Glutamatergic neuron (in vitro differentiated cells): ENCODE data around the gene SESN2. TPM values are rescaled to one million over a fixed set of nuclear protein-coding genes. Genes with fewer than 3 reads are reported as not detected.
"Not testable (repeated sequence)": the region's sequence is repeated elsewhere in the genome, so short reads cannot be mapped to it uniquely, and the experiment has no call there.

Source experiments
- DNase-seq: peaks from one replicate; pipeline ENCODE4 v3.0.0; 2022
- H3K27ac Mint-ChIP-seq: one replicate; pipeline ENCODE4 v1.8.0; 2020; ENCODE audit warnings: mild to moderate bottlenecking, mixed read lengths, inconsistent platforms; ENCODE audit not compliant: unreplicated experiment
- H3K27me3 Mint-ChIP-seq: one replicate; pipeline ENCODE4 v1.8.0; 2020; ENCODE audit warnings: mild to moderate bottlenecking, moderate library complexity, mixed read lengths, inconsistent platforms; ENCODE audit not compliant: unreplicated experiment
- H3K36me3 Mint-ChIP-seq: one replicate; pipeline ENCODE4 v1.8.0; 2020; ENCODE audit warnings: mild to moderate bottlenecking, mixed read lengths, inconsistent platforms; ENCODE audit not compliant: unreplicated experiment
- H3K4me1 Mint-ChIP-seq: one replicate; pipeline ENCODE4 v1.8.0; 2020; ENCODE audit warnings: mild to moderate bottlenecking, low read depth, mixed read lengths, inconsistent platforms; ENCODE audit not compliant: unreplicated experiment
- H3K4me3 Mint-ChIP-seq: one replicate; pipeline ENCODE4 v1.8.0; 2020; ENCODE audit warnings: mild to moderate bottlenecking, mixed read lengths, inconsistent platforms; ENCODE audit not compliant: unreplicated experiment
- H3K9me3 Mint-ChIP-seq: one replicate; pipeline ENCODE4 v1.8.0; 2020; ENCODE audit warnings: mild to moderate bottlenecking, moderate library complexity, mixed read lengths, inconsistent platforms; ENCODE audit not compliant: unreplicated experiment
- CTCF ChIP-seq: fragments of 200-600 bp; sonication (generic); IDR thresholded peaks from one replicate; pipeline ENCODE4 v1.5.0; 2021; ENCODE audit not compliant: partially characterized antibody, unreplicated experiment
- total RNA-seq: library from RNA; stranded (reverse); fragmentation: NEBNext Ultra II Directional; extraction: Animal tissue kit (Norgen Biotek cat#: 25700); gene quantifications from one replicate; pipeline ENCODE4 v1.2.1, GENCODE V29; 2021; ENCODE audit not compliant: unreplicated experiment

Gene SESN2
- total RNA-seq, 1 donor from 2014 or later: 57.2 TPM

DNA sequence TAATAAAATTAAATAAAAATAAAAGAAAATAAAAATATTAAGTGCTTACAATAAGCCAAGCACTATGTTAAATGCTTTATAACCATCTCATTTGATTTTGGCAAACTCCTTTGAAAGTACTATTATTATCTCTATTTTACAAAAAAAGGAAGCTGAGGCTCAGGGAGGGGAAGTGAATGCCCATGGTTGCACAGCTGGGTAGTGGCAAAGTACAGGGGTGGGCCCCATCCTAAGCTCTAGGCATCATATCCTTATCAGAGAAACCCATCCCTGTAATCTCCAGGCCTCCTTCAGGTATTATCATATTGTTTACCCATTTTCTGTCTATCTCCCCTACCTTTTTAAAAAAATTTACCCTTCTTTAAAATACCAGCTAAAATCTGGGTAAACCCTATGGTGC, 67.2 kb downstream of the SESN2 start:
- Mint-ChIP-seq H3K27me3 (no peaks in the 10 kb centered on the region), H3K27ac (no peak overlapping the region), H3K36me3 (no peaks in the 10 kb centered on the region), H3K4me3 (no peak overlapping the region), H3K4me1 (peaks cover 1% of the 10 kb centered on the region), H3K9me3 (peaks cover 2% of the 10 kb centered on the region)
- no peak for TF ChIP-seq CTCF
- DNase-seq: no peak

GRCh38 chr1:28326984-28327383, 67.7 kb downstream of the SESN2 start:
- DNase-seq: no peak

GRCh38 chr1:28327431-28327830, 68.1 kb downstream of the SESN2 start:
- H3K9me3 Mint-ChIP-seq, H3K4me3 Mint-ChIP-seq, H3K27ac Mint-ChIP-seq, H3K27me3 Mint-ChIP-seq, DNase-seq, H3K4me1 Mint-ChIP-seq, H3K36me3 Mint-ChIP-seq: not testable (repeated sequence)

More at GRCh38 chr1:28326984-28327383, 67.7 kb downstream of the SESN2 start:
- TF ChIP-seq CTCF: no peak
- no peaks in the 10 kb centered on the region for H3K36me3 Mint-ChIP-seq
- peaks cover 2% of the 10 kb centered on the region for H3K9me3 Mint-ChIP-seq
- H3K4me3 Mint-ChIP-seq: no peak overlapping the region
- no peaks in the 10 kb centered on the region for H3K27me3 Mint-ChIP-seq
- H3K4me1 Mint-ChIP-seq: peaks cover 1% of the 10 kb centered on the region
- no peak overlapping the region for H3K27ac Mint-ChIP-seq

- no peaks in the 10 kb centered on the region for H3K36me3 Mint-ChIP-seq
- peaks cover 2% of the 10 kb centered on the region for H3K9me3 Mint-ChIP-seq
- no peak for TF ChIP-seq CTCF
- H3K27me3 Mint-ChIP-seq: no peaks in the 10 kb centered on the region
- peak overlapping the region; percentile 90 for H3K27ac Mint-ChIP-seq
- DNase-seq: no peak
- peaks cover 1% of the 10 kb centered on the region for H3K4me1 Mint-ChIP-seq
- H3K4me3 Mint-ChIP-seq: peak overlapping the region; percentile 89
Observed at GRCh38 chr1:28328228-28328648, 68.9 kb downstream of the SESN2 start.

DNA sequence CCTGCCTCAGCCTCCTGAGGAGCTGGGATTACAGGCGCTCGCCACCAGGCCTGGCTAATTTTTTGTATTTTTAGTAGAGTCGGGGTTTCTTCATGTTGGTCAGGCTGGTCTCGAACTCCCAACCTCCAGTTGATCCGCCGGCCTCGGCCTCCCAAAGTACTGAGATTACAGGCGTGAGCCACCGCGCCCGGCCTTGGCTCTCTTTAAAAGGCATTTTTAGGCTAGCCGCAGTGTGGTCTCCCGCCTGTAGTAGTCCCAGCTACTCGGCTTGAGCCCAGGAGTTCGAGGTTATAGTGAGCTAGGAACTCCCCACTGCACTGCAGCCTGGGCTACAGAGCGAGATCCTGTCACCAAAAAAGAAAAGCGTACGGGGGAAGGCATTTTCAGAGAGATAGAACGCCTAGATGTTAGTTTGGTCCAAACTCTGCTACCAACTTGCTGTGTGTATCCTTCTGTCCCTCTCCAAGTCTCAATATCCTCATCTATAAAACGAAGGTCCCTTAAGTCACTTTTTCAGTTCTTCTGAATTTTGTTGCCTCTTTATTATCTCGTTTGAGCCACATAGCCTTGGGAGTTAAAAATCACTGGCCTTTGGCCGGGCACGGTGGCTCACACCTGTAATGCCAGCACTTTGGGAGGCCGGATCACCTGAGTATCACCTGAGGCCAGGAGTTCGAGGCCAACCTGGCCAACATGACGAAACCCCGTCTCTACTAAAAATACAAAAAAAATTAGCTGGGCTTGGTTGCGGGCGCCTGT, 70.3 kb downstream of the SESN2 start:
- H3K4me3 Mint-ChIP-seq: peak overlapping the region; percentile 89
- peaks cover 1% of the 10 kb centered on the region for H3K4me1 Mint-ChIP-seq
- peak overlapping the region; percentile 90 for H3K27ac Mint-ChIP-seq
- peaks cover 2% of the 10 kb centered on the region for H3K9me3 Mint-ChIP-seq
- TF ChIP-seq CTCF: no peak
- no peaks in the 10 kb centered on the region for H3K27me3 Mint-ChIP-seq
- no peaks in the 10 kb centered on the region for H3K36me3 Mint-ChIP-seq
- peak; percentile 21 for DNase-seq

Other genes with a start within 250 kb of the SESN2 start
- gene EYA3, start 170.9 kb upstream of the SESN2 start, total RNA-seq: 25.3 TPM
- 0.54 TPM for gene PTAFR, start 82.8 kb upstream of the SESN2 start, total RNA-seq
- gene DNAJC8, start 26.5 kb upstream of the SESN2 start, total RNA-seq: 82.8 TPM
- gene ATP5IF1, start 23.4 kb upstream of the SESN2 start, total RNA-seq: 110 TPM
- 10.1 TPM for gene MED18, start 69.5 kb downstream of the SESN2 start, total RNA-seq
- 74.6 TPM for gene PHACTR4, start 110.2 kb downstream of the SESN2 start, total RNA-seq
- 12.3 TPM for gene RCC1, start 246.5 kb downstream of the SESN2 start, total RNA-seq